HEK293 (cell line): Measurements from ENCODE around the gene EIF4E.

Experiments
- GLI2 ChIP-seq: fragments of 450-650 bp; formaldehyde crosslinking; IDR thresholded peaks from 2 replicates; pipeline ENCODE4; 2017; ENCODE audit warnings: missing biosample characterization, missing genetic modification characterization, low read depth, borderline replicate concordance
- GLI4 ChIP-seq: fragments of 450-650 bp; formaldehyde crosslinking; IDR thresholded peaks from 2 replicates; pipeline ENCODE4 v1.5.1; 2016; ENCODE audit warnings: missing biosample characterization, missing genetic modification characterization
- HIC1 ChIP-seq: fragments of 450-650 bp; formaldehyde crosslinking; IDR thresholded peaks from 2 replicates; pipeline ENCODE4 v1.5.1; 2016; ENCODE audit warnings: missing biosample characterization, missing genetic modification characterization
- INSM2 ChIP-seq: fragments of 450-650 bp; formaldehyde crosslinking; IDR thresholded peaks from 2 replicates; pipeline ENCODE4 v1.5.1; 2016; ENCODE audit warnings: missing biosample characterization, missing genetic modification characterization
- KLF16 ChIP-seq: fragments of 450-650 bp; formaldehyde crosslinking; IDR thresholded peaks from 2 replicates; pipeline ENCODE4 v1.5.1; 2017; ENCODE audit warnings: missing biosample characterization, missing genetic modification characterization
- KLF17 ChIP-seq: fragments of 450-650 bp; formaldehyde crosslinking; IDR thresholded peaks from 2 replicates; pipeline ENCODE4 v1.5.1; 2016; ENCODE audit warnings: missing biosample characterization, missing genetic modification characterization
- KLF8 ChIP-seq: fragments of 450-650 bp; formaldehyde crosslinking; IDR thresholded peaks from 2 replicates; pipeline ENCODE4 v1.5.1; 2016; ENCODE audit warnings: missing biosample characterization, missing genetic modification characterization
- SALL2 ChIP-seq: fragments of 450-650 bp; formaldehyde crosslinking; IDR thresholded peaks from 2 replicates; pipeline ENCODE4 v1.5.0; 2017; ENCODE audit warnings: missing biosample characterization, mild to moderate bottlenecking, missing genetic modification characterization, borderline replicate concordance
- SP7 ChIP-seq: fragments of 450-650 bp; formaldehyde crosslinking; IDR thresholded peaks from 2 replicates; pipeline ENCODE4 v1.5.1; 2016; ENCODE audit warnings: missing biosample characterization, missing genetic modification characterization
- ZBTB48 ChIP-seq: fragments of 450-650 bp; formaldehyde crosslinking; IDR thresholded peaks from 2 replicates; pipeline ENCODE4 v1.5.1; 2016; ENCODE audit warnings: missing biosample characterization, missing genetic modification characterization
- ZBTB6 ChIP-seq: fragments of 450-650 bp; formaldehyde crosslinking; IDR thresholded peaks from 2 replicates; pipeline ENCODE4 v1.5.1; 2017; ENCODE audit warnings: missing biosample characterization, missing genetic modification characterization
- ZFHX2 ChIP-seq: fragments of 450-650 bp; formaldehyde crosslinking; conservative IDR thresholded peaks from 2 replicates; pipeline ENCODE4 v1.5.1; 2016; ENCODE audit warnings: missing biosample characterization, missing genetic modification characterization
- ZNF157 ChIP-seq: fragments of 450-650 bp; formaldehyde crosslinking; IDR thresholded peaks from 2 replicates; pipeline ENCODE4 v1.5.1; 2016; ENCODE audit warnings: missing biosample characterization, missing genetic modification characterization
- ZNF18 ChIP-seq: fragments of 450-650 bp; formaldehyde crosslinking; IDR thresholded peaks from 2 replicates; pipeline ENCODE4 v1.5.1; 2016; ENCODE audit warnings: missing biosample characterization, missing genetic modification characterization
- ZNF184 ChIP-seq: fragments of 450-650 bp; IDR thresholded peaks from 2 replicates; pipeline ENCODE4 v1.5.1; 2018; ENCODE audit warnings: missing biosample characterization, mild to moderate bottlenecking, missing genetic modification characterization
- ZNF211 ChIP-seq: fragments of 450-650 bp; formaldehyde crosslinking; IDR thresholded peaks from 2 replicates; pipeline ENCODE4 v1.5.1; 2016; ENCODE audit warnings: low read depth, missing biosample characterization, missing genetic modification characterization
- ZNF362 ChIP-seq: fragments of 450-650 bp; formaldehyde crosslinking; IDR thresholded peaks from 2 replicates; pipeline ENCODE4 v1.5.1; 2016; ENCODE audit warnings: missing biosample characterization, missing genetic modification characterization
- ZNF513 ChIP-seq: fragments of 450-650 bp; IDR thresholded peaks from 2 replicates; pipeline ENCODE4 v1.5.1; 2018; ENCODE audit warnings: missing biosample characterization, missing genetic modification characterization
- ZNF561 ChIP-seq: fragments of 450-650 bp; IDR thresholded peaks from 2 replicates; pipeline ENCODE4 v1.5.1; 2018; ENCODE audit warnings: missing biosample characterization, missing genetic modification characterization, borderline replicate concordance
- ZNF660 ChIP-seq: fragments of 450-650 bp; IDR thresholded peaks from 2 replicates; pipeline ENCODE4 v1.5.1; 2018; ENCODE audit warnings: missing biosample characterization, mild to moderate bottlenecking, missing genetic modification characterization
- ZNF670 ChIP-seq: fragments of 450-650 bp; formaldehyde crosslinking; IDR thresholded peaks from 2 replicates; pipeline ENCODE4 v1.5.1; 2016; ENCODE audit warnings: missing biosample characterization, missing genetic modification characterization, low read depth
- ZNF692 ChIP-seq: fragments of 450-650 bp; formaldehyde crosslinking; IDR thresholded peaks from 2 replicates; pipeline ENCODE4 v1.5.1; 2016; ENCODE audit warnings: missing biosample characterization, missing genetic modification characterization

Gene EIF4E

GRCh38 chr4:98929341-98930267, 671 bp upstream of the EIF4E start (continued):
- TF ChIP-seq ZNF18 (tag by site-specific recombination): no peak
- TF ChIP-seq ZBTB48 (tag by site-specific recombination): no peak
- no peak for TF ChIP-seq ZNF670
- 0 out of 2 replicates have a peak, but pooled peaks have one; percentile 6 for TF ChIP-seq KLF16 (tag by site-specific recombination)
- TF ChIP-seq ZNF513 (tag by site-specific recombination): no peak
- peak; percentile 85 for TF ChIP-seq HIC1 (tag by site-specific recombination)
- TF ChIP-seq SALL2 (tag by site-specific recombination): no peak
- 0 out of 2 replicates have a peak, but pooled peaks have one; percentile 13 for TF ChIP-seq GLI2 (tag by site-specific recombination)
- 0 out of 2 replicates have a peak, but pooled peaks have one; percentile 22 for TF ChIP-seq ZNF184 (tag by site-specific recombination)
- peak; percentile 97 for TF ChIP-seq ZNF660
- TF ChIP-seq ZNF157: no peak
- peak; percentile 55; the same call in 1 of the 2 replicates for TF ChIP-seq INSM2
- no peak for TF ChIP-seq ZNF211 (tag by site-specific recombination)
- TF ChIP-seq KLF8 (tag by site-specific recombination): 0 out of 2 replicates have a peak, but pooled peaks have one; percentile 33
- 0 out of 2 replicates have a peak, but pooled peaks have one; percentile 16 for TF ChIP-seq ZNF561
- TF ChIP-seq ZFHX2 (tag by site-specific recombination): peak; percentile 43; the same call in 1 of the 2 replicates
- 0 out of 2 replicates have a peak, but pooled peaks have one; percentile 21 for TF ChIP-seq SP7 (tag by site-specific recombination)
- TF ChIP-seq ZBTB6: no peak
- TF ChIP-seq ZNF692: 0 out of 2 replicates have a peak, but pooled peaks have one; percentile 12
- TF ChIP-seq GLI4 (tag by site-specific recombination): no peak
- 0 out of 2 replicates have a peak, but pooled peaks have one; percentile 24 for TF ChIP-seq KLF17 (tag by site-specific recombination)
- peak; percentile 73 for TF ChIP-seq ZNF362
